Dermis microvascular lymphatic vessel endothelial cell (primary cell): ENCODE measurements around the gene MAP1LC3A. TPM values are rescaled to one million over a fixed set of nuclear protein-coding genes. Genes with fewer than 3 reads are reported as not detected.
A peak's percentile ranks its signal among the peaks of the same experiment; 100 is the strongest.

ENCODE experiments used
- DNase-seq, 2 donors: peaks; one replicate each; pipeline versions ENCODE4 v3.0.0 to v3.0.0-alpha.2; 2010; ENCODE audit warnings: low read depth in 2 of 2
- total RNA-seq: library from RNA; depleted of rRNA; stranded (reverse); fragments of >200 nt; gene quantifications from 2 replicates; pipeline ENCODE4 v1.2.1, GENCODE V29; 2014

The MAP1LC3A gene
- total RNA-seq, 1 donor from 2014 or later, result 16.6 TPM

DNA sequence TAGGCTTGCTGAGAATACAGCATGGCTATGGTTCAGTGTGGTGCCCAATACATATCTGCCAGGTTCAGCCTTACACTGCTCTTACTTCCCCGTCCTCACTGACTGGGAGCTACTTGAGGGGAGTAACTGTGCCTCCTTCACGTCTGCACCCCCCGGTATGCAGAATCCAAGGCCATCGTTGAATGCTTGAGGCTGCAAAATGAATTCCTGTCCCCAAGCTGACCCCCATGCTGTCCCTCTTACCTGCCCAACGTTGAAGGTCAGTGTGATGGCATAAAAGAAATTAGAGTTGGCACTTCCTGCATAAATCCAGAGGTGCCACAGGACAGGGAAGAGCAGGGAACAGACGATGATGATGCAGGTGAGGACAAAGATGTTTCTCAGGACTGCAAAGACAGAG, 16.3 kb downstream of the MAP1LC3A start:
- no peak for DNase-seq

DNA sequence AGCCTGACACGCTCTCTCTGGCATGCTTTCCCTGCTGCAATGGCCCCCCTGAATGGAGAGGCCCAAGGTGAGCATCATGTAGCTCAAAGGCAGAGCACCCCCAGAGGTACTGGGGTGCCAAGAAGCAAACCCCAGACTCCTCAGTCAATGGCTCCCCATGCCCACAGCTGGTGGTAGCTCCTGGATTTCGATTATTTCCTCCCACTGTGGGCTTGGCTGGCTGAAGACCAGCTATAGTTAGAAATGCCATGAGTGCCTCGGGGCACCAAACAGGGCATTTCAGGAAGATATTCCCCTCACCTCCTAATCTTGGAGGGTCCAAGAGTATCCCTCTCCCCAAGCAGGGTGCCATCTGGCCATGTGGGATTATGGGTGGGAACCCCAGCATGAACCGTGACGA, 16.8 kb downstream of the MAP1LC3A start:
- DNase-seq, result no peak

GRCh38 chr20:34575756-34576155, 17.2 kb downstream of the MAP1LC3A start:
- DNase-seq, result no peak

- DNase-seq, result no peak
Measured at GRCh38 chr20:34577061-34577460, 18.5 kb downstream of the MAP1LC3A start.

GRCh38 chr20:34578025-34578424, 19.5 kb downstream of the MAP1LC3A start:
- no peak for DNase-seq

DNA sequence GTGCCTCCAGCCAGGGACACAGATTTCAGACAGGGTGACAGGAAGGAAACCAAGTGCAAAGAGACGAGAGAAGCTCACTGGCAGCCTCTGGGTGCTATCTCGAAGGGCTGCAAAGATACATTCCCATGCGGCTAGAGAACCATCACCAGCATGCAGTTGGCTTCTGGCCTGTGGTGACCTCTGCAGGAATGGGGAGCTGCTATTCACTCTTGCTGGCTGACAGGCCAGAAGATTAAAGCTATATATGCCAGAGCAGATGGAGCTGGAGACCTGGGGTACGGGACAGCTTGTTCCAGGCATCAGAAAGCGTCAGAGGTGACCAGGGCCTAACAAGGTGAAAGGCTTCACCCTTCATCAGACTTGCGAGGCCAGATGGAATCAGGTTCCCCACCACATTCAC, 20.0 kb downstream of the MAP1LC3A start:
- DNase-seq, result no peak

GRCh38 chr20:34579191-34579978, 20.9 kb downstream of the MAP1LC3A start:
- peak; percentile 65 to 88 for DNase-seq

DNA sequence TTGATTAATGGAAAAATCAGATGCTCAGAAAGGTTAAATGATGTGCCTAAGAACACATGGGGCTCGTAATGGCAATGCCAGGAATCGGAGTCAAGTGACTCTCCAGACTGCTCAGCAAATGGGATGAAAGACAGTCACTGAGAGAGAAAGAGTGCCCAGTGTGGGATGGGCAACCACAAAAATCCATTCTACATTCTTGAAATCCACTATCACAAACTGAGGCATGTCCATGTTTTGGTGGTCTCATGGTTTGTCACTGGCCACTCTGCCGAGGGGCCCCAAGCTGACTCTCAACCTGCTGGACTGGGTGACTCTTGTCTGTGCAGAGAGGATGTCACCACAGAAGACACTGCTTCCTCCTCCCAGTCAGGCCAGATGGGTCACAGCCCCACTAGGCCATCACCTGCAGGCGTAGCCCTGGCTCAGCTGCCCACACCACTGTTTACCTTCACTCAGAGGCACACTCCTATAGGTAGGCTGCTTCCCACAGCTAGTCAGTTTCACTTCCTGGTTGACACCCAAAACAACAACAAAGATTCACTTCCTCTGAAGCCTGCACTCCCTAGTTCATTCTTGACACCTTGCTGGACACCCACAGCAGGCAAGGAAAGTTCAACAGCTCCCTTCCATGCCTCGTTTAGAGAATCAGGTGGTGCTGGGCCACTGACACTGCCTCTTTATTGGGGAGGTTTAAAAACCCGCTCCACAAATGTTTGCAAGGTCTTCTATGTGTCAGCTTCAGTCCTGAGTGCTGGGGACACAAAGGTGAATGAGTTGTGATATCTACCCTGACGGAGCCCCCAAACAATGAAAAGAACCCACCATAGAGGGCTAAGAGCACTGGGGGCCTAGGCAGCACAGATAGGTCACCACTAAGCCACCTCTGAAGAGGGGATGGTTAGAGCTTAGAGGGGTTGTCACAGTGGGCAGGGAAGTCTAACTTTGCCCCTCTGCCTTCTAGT, 21.7 kb downstream of the MAP1LC3A start:
- DNase-seq, result no peak

- DNase-seq, result peak; percentile 58 to 89
Measured at GRCh38 chr20:34581341-34582184, 23.0 kb downstream of the MAP1LC3A start.

GRCh38 chr20:34582221-34582620, 23.7 kb downstream of the MAP1LC3A start:
- no peak for DNase-seq

- no peak for DNase-seq
Measured at GRCh38 chr20:34582911-34583310, 24.4 kb downstream of the MAP1LC3A start.

DNA sequence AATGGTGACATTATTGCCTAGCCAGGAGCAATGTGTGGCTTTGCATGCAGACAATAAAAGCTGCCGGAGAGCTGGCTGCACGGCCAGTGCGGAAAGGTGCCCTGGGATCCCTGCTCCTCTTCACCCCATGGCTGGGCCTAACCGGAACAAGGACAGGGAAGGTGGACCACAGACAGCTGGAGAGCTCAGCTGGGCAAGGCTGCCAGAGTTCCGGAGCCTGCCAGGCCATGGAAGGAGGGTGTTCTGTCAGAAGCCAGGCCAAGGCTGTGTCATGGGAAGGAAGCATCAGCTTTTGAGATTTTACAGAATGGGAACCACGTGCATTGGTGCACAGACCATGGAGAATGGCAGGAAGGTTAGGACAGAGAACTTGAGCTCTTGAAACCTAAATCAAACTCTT, 25.0 kb downstream of the MAP1LC3A start:
- no peak for DNase-seq

DNA sequence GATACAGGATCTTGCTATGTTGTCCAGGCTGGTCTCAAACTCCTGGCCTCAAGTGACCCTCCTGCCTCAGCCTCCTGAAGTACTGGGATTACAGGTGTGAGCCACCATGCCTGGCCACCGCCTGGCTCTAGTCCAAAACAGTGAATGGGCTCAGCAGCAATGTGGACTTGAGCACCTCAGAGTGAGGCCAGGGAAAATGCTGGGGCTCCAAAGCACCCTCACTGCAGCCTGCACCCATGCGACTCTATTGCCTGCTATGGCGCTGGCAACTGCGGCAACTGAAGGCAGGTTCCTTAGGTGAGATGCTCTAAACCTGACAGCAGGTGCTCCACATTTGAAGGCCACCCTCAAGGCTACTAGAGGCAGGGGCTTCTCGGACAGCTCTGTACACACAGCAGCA, 26.5 kb downstream of the MAP1LC3A start:
- DNase-seq, result no peak

GRCh38 chr20:34586488-34587163, 28.1 kb downstream of the MAP1LC3A start:
- no peak for DNase-seq

GRCh38 chr20:34595377-34596184, 37.1 kb downstream of the MAP1LC3A start:
- no peak for DNase-seq

DNA sequence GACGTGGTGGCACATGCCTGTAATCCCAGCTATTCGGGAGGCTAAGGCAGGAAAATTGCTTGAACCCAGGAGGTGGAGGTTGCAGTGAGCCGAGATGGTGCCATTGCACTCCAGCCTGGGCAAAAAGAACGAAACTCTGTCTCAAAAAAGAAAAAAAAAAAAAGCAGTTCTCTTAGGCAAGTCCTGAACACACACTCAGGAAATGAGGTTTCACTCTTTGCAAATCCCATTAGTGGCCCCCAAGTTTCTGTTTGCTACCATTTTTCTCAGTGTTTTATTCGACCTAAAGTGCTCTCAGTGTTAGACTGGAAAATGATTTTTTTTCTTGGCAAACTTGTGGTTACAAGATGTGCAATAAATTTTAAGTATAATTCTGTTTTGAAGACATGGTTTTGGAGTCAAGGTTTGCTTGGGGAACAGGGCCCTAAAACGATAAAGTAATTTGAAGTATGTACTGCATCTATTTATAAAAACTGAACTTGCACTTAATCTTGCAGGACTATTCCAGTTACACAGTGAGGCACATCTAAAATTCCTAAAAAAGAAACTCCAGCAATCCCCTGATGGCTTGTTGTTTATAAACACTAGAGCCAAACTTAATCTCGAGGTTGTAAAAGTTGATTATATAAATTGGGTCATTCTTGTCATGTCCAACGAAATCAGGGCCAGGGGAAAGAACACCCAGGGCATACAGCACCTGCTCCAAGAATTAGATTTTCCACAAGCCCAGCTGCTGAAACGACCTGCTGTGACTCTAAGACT, 42.6 kb downstream of the MAP1LC3A start:
- DNase-seq, result no peak

DNA sequence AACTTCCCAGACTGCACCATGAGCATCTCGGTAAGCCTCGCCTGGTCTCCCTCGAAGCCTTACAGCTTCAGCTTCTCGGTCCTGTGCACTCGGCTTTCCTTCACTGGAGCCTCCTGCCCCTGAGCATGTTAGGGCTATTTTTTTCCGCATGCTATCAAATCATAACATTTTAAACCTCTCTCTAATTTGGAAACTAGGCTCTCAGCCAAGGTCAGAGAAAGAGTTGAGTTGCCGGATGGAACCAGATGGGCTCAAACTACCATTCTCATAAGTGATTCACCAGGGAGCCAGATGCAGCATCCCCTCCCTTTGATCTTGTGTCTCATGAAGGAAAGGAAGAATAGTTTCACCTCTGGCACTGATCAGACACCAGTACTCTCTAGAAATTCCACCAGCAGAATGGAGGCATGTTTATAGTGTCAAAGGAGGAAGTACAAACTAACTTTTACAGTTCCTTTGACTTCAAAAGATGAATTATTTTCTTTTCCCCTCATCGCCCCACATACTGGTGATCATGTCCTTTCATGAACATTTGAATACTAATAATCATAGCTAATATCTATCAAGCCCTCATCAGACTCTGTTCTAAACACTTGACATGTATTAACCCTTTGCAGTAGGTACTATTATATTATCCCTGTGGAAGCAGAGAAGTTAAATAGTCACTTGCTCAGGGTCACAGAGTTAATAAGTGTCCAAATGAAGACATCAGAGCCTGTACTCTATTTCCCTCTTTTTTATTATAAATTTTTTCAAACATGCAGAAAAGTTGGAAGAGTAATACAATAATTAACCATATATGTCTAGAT, 46.7 kb downstream of the MAP1LC3A start:
- DNase-seq, result peak; percentile 81 to 84

DNA sequence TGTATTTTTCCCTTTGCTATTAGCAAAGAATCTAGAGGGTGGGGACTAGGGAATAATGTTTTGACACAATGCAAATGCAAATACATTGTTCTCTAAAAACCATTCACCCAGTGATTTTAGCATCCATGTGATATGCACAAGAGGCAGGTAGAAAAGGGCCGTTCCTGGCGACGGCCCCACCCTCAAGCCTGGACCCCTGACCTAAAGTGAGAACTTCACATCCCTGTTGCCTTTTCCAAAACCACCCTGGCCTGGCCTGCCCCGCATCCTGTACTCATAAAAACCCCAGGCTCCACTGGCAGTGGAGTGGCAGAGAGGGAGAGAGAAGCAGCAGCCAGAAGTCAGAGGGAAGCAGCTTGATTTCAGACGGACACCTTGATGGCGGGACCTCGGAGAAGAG, 48.5 kb downstream of the MAP1LC3A start:
- DNase-seq, result no peak
